GM21526 (cell line): ENCODE data around the gene XRCC4.
"Not testable (repeated sequence)": the region's sequence is repeated elsewhere in the genome, so short reads cannot be mapped to it uniquely, and the experiment has no call there.

Experiments used
- ATAC-seq: cut with Tn5 transposase; IDR thresholded peaks from one replicate; pipeline ENCODE4 v1.9.1; 2021; ENCODE audit warnings: moderate library complexity; ENCODE audit not compliant: unreplicated experiment, low FRiP score

The XRCC4 gene

DNA sequence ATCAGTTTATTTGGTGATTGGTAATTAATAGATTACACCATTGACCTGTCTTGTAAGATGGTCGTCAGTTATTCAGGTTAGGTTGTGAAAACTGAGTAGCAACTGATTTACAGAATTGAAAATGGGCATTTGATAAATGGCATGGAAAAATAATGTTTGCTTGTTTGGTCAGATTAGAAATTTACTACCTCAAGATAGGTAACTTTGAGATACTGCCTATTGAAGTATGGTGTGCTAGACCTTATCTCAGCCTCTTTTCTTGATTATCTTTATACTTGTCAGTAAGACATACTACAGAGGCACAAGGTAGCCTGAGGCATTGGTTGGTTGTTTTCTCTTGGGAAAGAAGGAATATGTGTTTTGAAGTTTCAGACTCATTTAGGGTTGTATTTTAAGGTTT lies 174.5 kb downstream of the XRCC4 start:
- no peak for ATAC-seq

DNA sequence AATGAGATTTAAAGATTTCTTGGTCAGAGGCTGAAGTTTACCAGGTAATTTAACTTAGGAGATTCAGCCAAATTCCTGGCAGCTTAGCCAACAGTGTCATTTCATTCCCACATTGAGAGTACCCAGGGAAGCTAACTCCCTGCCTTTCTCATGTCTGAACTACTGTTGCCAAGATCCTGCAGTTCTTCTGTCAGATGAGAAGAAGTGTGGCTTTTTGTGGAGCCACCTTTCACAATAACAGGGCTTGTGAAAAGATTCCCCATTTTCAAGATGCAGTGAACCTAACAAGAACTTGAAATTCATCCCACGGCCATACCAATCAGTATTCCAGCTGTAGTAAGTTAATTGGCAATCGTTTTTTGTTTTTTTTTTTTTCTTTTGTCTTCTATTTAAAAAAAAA lies 176.4 kb downstream of the XRCC4 start:
- ATAC-seq: no peak

DNA sequence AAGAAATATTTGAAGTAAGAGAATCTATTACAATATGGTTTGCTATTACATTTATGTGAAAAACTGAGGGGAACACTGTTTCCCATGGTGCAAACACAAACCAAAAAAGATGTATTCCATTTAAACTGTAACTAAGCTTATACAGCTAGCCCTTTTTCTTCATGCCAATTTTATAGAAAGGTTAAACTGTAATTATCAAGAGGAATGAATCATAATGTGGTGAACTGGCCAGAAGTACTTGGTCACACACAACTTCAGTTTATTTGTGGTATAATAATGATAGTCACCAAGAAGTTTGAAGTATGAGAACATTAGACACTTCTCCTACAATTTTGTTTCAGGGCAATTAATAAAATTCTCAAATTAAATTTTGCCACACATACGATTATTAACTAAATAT lies 177.9 kb downstream of the XRCC4 start:
- ATAC-seq: no peak

DNA sequence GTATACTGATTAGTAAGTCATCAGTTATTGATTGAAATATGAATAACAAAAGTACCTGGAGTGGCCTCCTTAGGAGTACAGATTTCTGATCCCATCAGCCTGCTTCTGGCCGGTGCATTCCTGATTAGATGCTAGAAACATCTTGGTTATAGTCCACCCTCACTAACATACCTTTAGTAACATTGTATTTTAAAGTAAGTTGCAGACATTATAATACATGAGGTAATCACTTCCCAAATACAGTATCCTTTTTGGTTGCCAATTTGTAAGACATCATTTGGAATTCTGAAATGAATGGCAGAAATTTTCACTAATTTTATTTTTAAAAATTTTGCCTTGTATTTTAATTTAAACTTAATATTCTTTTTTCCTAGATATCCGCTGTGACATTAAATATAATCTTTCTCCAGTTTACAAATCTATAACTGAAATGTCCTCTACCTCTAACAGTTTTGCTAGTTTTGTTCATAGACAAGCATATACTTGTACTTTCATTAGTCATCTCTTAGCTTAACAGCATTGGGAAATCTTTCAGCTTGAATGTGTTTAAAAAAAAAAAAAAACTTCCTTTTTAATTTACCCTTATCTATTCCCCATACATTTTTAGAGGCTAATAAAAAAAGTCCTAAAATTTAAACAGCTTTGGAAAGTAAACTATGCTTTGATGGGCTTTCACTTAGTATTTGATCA lies 178.9 kb downstream of the XRCC4 start:
- no peak for ATAC-seq

DNA sequence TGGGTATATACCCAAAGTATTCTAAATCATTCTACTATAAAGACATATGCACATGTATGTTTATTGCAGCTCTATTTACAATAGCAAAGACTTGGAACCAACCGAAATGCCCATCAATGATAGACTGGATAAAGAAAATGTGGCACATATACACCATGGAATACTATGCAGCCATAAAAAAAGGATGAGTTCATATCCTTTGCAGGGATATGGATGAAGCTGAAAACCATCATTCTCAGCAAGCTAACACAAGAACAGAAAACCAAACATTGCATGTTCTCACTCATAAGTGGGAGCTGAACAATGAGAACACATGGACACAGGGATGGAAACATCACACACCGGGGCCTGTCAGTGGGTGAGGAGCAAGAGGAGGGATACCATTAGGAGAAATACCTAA lies 180.3 kb downstream of the XRCC4 start:
- ATAC-seq: not testable (repeated sequence)

DNA sequence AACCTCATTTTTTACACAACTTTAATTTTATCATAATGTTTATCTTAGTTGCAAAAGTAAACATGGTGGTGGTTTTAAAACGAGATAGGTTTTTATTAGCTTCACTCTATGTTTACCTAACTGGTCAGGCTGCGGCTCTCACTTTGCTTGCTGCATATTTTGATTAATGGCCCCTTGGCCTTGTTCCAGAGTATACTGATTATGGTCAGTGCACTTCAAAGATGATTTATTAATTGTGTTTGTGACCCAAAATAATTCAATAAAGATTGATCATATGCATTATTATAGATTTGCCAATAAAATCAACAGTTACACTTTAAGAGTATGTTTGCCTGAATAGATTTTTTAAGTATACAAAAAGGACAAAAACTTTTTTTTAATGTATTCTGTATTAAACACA lies 188.0 kb downstream of the XRCC4 start:
- no peak for ATAC-seq

DNA sequence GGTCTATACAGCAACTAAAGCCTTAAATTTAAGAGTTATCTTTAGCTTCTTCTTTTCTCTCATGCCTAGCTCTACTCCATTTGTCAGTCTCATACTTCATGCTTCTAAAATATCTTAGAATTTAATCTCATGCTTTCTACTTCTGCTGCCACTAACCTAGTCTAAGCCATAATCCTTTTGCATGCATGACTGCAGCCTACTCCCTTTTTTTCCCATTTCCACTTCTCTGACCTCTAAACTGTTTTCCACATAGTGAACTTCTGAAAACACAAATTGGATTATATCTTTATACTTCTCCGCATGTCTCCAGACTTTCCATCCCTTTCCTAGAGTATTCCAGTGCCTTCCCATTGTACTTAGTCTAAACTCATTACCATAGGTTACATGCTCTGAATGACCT lies 193.0 kb downstream of the XRCC4 start:
- ATAC-seq: no peak

DNA sequence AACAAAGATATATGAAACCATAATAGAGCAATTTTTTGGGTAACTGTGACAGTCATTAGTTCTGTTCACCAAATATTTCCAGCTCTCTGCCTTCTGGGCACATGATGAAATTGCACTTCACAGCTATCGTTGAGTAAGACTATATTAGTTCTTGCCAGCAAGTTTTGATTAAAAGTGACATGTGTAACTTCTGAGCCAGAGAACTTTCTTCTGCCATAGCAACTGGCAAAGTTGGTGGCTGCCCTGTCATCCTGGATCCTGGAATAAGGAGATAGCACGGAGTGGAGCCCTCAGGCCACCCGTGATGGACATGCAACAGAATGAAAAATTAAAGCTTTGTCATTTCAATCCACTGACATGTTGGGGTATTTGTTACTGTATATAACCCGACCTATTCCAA lies 199.8 kb downstream of the XRCC4 start:
- no peak for ATAC-seq

DNA sequence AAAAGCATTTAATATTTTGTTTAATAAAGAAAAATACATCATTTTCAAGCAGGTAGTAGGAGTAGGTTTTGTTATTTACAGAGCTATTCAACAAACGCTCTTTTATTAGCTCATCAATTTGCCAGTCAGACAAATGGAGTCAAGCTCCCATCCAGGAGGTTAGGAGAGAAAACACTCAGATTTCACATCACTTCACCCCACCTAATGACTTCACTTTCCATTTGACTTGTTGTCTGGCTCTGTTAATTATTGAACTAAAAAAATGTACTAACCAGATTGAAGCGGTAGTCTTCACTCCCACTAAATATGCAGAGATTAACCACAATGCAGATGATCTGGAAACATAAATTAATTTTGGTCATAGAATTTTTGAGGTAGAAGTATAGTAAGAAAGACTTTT lies 200.6 kb downstream of the XRCC4 start:
- ATAC-seq: no peak

DNA sequence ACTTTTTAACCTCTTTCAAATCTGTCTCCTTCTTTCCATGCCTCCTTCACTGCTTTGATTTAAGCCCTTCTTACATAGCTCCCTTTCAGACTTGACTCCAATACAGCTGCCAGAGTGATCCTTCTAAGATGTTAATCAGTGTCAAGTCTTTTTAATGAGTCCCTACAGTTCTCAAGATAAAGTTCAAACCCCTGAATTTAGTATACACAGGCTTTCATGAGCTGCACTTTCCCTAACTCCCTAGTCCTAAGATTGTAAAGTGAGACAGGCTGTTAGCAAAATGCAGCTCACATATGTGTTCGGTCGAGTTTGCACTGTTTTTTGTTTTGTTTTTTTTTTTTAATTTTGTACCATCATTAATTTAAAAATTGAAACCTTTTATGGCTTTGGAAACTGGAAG lies 203.8 kb downstream of the XRCC4 start:
- no peak for ATAC-seq

DNA sequence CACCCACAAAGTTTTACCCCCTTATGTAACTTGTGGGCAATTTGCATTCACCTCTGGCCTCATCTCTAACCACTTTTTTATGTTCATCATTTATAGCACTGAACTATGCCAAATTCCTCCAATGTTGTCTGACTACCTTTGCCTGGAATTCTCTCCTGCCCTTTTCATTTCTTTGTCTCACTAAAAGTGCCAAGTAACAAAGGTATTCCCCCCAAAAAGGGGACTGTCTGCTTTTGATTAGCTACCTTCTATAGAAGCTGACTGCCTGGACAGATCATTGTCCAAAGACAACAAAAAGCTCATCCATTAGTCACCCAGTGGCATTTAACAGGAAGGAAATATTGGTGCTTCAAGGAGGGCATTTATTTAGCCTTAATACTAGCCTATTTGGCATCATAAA lies 204.3 kb downstream of the XRCC4 start:
- ATAC-seq: no peak

DNA sequence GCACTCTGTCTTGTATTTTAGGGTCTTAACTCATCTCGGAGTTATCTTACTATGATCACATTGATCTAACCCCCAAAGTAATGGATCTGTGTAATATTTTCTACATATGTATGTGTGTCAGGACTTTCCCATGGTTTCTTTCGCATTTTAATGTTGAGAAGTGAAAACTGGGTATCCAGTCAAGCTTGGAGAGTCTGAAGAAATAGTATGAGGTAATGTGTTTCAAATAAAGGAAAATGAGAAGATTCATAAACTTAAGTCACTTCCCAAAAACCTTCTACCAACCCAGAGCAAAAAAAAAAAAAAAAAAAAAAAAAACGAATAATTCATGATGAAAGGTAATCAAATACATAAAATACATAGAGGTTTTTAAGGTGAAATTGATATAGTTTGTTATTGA lies 206.4 kb downstream of the XRCC4 start:
- ATAC-seq: no peak

DNA sequence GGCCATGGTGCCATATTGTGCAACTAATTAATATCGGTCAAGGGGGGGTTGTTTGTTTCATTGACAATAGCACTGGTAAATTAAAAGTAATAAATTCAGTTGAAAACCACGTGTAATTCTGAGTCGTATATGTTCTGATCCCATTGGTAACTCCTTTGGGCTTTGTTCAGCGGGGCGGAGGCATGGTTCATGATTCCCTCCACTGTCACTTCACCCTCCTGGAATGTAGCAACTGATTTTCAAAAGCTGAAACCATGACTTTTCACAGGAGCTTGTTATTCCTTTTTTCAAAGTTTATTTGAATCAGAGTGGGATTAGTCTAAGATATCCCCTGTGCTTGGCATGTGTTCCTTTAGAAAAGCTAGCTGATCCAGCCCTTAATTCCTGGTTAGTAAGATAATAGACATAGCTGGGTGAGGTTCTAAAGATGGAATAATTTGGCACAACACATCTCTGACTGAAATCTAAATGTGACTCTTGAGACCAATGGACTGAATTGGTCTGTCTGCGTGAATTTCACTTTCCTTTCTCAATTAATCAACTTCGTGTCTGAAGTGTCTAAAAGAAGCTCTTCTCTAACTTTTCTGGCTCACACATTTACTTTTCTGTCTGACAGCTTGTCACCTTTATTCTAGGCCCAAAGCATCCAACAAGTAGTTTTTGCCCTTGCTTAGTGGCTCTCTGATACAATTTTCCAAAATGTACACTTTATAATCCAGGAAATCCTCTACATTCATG lies 208.5 kb downstream of the XRCC4 start:
- ATAC-seq: no peak

DNA sequence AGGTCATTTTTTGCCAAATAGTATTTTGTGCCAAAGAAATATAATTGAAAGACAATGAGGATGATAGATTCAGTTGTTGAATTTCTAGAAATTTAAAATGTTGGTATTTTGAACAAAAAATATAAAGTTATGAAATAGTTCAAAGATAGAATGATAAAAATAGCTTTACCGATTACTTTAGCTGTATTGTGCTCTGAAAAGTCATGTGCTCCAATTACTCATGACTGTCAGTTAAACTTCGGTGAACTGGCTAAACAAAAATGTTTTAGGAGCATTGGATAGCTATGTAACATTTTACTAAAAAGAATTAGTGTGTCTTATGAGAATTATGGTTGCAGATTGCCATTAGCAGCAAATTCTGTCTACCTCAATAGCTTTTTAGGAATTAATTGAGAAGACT lies 216.9 kb downstream of the XRCC4 start:
- ATAC-seq: no peak

DNA sequence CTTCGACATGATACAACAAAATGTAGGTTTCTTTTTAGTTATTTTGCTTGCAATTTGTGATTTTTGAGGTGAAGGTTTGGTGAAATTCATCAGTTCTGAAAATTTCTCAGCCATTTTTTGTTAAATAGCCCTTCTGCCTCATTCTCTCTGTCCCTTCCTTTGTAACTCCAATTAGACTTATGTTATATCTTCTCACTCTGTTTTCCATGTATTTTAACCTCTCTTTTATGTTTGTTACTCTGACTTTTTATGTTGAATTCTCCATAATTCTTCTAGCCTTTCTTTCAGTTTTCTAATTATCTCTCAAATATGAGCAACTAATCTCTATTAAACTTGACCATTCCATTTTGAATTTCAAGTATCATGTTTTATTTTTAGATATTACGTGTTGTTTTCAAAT lies 222.0 kb downstream of the XRCC4 start:
- no peak for ATAC-seq

DNA sequence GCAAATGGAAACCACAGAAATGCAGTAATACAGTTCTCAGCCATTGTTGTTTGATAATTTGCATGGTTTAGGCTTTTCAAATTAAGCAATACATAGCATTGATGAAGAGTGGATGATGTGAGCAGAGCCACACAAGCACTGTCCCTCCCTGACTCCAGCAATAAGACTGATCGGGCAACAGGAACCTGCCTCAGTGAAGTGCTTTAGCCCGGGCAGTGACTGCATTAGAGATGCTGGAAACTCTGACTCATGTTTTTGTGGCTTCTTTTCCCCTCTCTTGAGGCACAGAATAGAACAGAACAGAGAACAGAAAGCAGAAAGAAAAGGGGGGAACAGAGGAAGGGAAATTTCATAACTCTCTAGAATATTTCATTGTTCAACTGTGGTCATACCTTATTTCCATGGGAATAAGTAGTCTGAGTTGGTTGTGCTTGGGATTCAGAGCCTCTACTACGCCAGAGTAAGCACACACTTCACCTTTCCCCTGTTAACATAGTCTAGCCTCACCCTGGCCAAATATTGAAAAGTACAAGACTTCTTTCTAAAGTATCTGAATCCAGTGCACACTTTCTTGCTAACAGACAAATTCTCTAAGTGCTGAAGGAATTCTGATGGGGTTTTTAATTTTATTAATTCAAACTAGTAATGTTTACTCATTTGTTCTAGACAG lies 229.4 kb downstream of the XRCC4 start:
- peak; percentile 96 for ATAC-seq

DNA sequence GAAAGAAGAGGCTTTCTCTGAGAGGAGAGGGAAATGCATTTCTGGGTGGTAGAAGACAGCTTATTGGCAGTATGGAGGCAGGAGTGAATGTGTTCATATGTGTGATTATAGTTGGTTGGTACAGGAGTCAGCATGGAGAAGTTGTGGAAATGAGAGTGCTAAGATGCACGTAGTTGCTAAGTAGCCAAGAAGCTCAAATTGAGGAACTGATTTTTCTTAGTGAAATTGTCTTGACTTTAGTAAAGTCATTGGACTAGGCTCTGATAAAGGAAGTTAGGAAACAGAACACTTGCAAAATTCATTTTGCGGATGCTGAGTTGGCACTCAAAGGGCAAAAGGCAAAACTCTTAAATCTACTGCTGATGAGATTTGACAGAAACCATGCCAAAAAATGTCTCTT lies 235.3 kb downstream of the XRCC4 start:
- no peak for ATAC-seq

DNA sequence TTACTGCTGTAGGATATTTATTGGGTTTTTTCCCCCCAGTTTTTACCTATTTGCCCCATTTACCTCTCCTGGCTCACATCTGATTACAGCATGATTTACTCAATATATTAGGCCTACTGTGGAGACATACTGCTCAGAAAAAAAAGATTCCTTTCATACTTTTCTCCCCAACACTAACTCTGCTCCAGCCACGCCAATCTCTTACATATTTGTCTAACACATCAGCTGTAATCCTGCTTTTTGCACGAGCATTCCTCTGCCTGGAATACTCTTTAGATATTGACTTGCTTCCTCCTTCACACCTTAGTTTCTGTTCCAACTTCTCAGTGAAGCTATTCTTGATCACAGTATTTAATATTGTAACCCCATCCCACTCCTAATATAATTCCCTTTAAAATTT lies 236.1 kb downstream of the XRCC4 start:
- no peak for ATAC-seq

DNA sequence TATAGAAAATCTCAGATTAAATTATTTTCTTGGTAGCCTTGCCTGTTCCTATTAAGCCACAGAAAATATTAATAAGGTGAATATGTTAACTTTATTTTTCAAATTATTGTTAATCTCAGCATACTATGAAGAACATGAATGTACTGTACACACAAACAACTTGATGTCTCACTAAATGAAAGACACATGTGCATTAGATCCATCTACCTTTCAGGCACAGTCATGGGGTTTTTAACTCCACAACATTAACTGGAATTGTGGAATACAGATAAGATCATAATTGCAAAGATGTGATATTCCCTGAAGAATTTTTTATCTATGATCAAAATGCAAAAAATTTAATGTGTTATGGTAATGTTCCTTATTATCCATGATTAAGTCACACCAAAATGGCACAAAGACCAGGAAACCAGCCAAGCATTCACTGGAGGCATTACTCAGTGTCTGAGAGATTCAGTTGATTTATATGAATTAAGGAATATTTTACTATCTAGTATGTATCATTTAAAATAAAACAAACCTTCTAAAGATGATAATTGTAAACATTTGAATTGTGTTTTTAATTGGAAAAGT lies 244.2 kb downstream of the XRCC4 start:
- no peak for ATAC-seq

DNA sequence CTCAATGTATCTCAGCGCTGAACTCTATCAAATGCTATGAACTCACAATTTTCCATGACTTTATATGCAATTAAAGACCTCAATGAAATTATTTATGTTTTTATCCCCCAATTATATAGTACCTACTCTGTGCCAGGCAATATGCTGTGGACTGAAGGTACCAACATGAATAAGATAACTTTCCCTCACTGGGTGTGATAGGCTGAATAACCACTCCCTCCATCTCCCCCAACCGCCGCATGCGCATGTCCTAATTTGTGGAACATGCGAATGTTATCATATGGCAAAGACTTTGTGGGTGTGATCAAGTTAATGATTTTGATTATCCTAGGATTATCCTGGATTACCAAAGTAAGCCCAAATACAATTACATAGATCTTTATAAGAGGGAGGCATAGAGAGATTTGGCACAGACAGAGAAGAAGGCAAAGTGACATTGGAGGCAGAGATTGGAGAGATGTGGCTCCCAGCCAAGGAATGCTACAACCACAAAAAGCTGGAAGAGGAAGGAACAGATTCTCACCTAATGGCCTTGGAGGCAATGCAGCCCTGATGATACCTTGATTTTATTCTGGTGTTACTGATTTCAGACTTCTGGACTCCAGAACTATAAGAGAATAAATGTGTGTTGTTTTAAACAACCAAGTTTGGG lies 245.1 kb downstream of the XRCC4 start:
- ATAC-seq: no peak

DNA sequence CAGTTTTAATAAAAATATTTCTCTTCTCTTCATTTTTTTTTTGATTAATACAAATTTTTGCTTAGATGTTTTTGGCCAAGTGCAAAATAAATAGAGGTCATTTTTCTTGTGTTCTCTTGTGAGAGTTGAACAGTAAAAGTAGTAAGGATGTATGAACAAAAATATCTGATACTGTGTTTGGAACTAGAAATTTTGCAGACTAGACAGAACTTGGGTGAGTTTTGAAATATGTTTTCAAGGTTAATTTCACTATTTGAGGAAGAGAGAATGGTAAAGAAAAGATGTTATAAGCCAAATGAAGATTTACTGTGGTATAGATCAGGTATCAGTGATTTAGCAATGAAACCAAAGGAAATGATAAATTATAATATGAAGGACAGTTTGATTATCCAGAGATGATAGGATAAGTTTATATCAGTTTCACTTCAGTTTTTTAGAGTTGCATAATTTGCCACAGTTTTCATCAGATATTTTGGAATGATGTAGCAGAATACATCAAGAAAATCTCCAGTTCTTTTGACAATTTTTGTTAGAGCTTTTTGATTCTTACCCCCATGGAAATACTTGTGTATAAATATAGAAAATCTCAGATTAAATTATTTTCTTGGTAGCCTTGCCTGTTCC lies 246.3 kb downstream of the XRCC4 start:
- ATAC-seq: no peak
